ENCODE results near the gene MEGF9. TPM values are rescaled to one million over a fixed set of nuclear protein-coding genes. Genes with fewer than 3 reads are reported as not detected.

The MEGF9 gene
- total RNA-seq, 4 donors from 2014 or later = 62.1 to 113 (median 91.8) TPM

GRCh38 chr9:120567081-120567480, 147.2 kb downstream of the MEGF9 start:
- DNase-seq (ENCODE audit: low spot score in 2 of 2) = no peak

GRCh38 chr9:120564589-120564988, 149.7 kb downstream of the MEGF9 start:
- H3K27ac ChIP-seq = no peak overlapping the region
- no peaks in the 10 kb centered on the region for H3K27me3 ChIP-seq
- peaks cover 0 to 84% (median 8%) of the 10 kb centered on the region in 3 donors for H3K36me3 ChIP-seq
- no peaks in the 10 kb centered on the region for H3K9me3 ChIP-seq
- no peak overlapping the region for H3K4me3 ChIP-seq
- TF ChIP-seq EP300 (IDR thresholded peaks at IDR 0.05) = no peak
- no peak for TF ChIP-seq POLR2A (IDR thresholded peaks at IDR 0.05)
- no peak for TF ChIP-seq CTCF (IDR thresholded peaks at IDR 0.05)
- WGBS, 2 donors = 92 to 95% methylated on average over 3 of the region's 3 CpGs
- DNase-seq (ENCODE audit: low spot score in 2 of 2) = no peak
- no peaks in the 10 kb centered on the region for H3K4me1 ChIP-seq

More at GRCh38 chr9:120567081-120567480, 147.2 kb downstream of the MEGF9 start:
- Histone ChIP-seq H3K27me3 (no peaks in the 10 kb centered on the region), H3K4me1 (no peaks in the 10 kb centered on the region), H3K36me3 (peaks cover 0 to 96% (median 8%) of the 10 kb centered on the region in 3 donors), H3K4me3 (no peak overlapping the region), H3K9me3 (no peaks in the 10 kb centered on the region), H3K27ac (no peak overlapping the region)
- WGBS, 2 donors = 77 to 91% methylated on average over 3 of the region's 3 CpGs
- TF ChIP-seq EP300 (IDR thresholded peaks at IDR 0.05) (no peak), CTCF (IDR thresholded peaks at IDR 0.05) (no peak), POLR2A (IDR thresholded peaks at IDR 0.05) (no peak)

GRCh38 chr9:120562861-120563443, 151.3 kb downstream of the MEGF9 start:
- Histone ChIP-seq H3K36me3 (peaks cover 0 to 68% (median 0%) of the 10 kb centered on the region in 3 donors), H3K4me1 (no peaks in the 10 kb centered on the region), H3K27me3 (no peaks in the 10 kb centered on the region), H3K9me3 (no peaks in the 10 kb centered on the region), H3K4me3 (no peak overlapping the region), H3K27ac (no peak overlapping the region)
- 67 to 71% methylated on average over 8 of the region's 8 CpGs for WGBS, 2 donors
- DNase-seq (ENCODE audit: low spot score in 2 of 2) = no peak
- TF ChIP-seq POLR2A (IDR thresholded peaks at IDR 0.05) (no peak), EP300 (IDR thresholded peaks at IDR 0.05) (no peak), CTCF (IDR thresholded peaks at IDR 0.05) (no peak)

- no peak for DNase-seq (ENCODE audit: low spot score in 2 of 2)
- no peaks in the 10 kb centered on the region for H3K4me1 ChIP-seq
- peaks cover 0 to 55% (median 0%) of the 10 kb centered on the region in 3 donors for H3K36me3 ChIP-seq
- no peak for TF ChIP-seq CTCF (IDR thresholded peaks at IDR 0.05)
- no peak for TF ChIP-seq POLR2A (IDR thresholded peaks at IDR 0.05)
- no peak for TF ChIP-seq EP300 (IDR thresholded peaks at IDR 0.05)
- no peak overlapping the region for H3K4me3 ChIP-seq
- H3K9me3 ChIP-seq = no peaks in the 10 kb centered on the region
- H3K27me3 ChIP-seq = no peaks in the 10 kb centered on the region
- WGBS, 2 donors = 96 to 100% methylated on average over 1 of the region's 1 CpG
- H3K27ac ChIP-seq = no peak overlapping the region
Observed at GRCh38 chr9:120561709-120562108, 152.6 kb downstream of the MEGF9 start.

- WGBS, 2 donors = 81 to 90% methylated on average over 1 of the region's 1 CpG
Observed at GRCh38 chr9:120559546-120559945, 154.7 kb downstream of the MEGF9 start.

More at GRCh38 chr9:120559546-120559945, 154.7 kb downstream of the MEGF9 start:
- H3K4me3 ChIP-seq = no peak overlapping the region
- no peaks in the 10 kb centered on the region for H3K4me1 ChIP-seq
- DNase-seq (ENCODE audit: low spot score in 2 of 2) = no peak
- no peaks in the 10 kb centered on the region for H3K27me3 ChIP-seq
- H3K36me3 ChIP-seq = peaks cover 0 to 43% (median 0%) of the 10 kb centered on the region in 3 donors
- no peaks in the 10 kb centered on the region for H3K9me3 ChIP-seq
- no peak overlapping the region for H3K27ac ChIP-seq
- TF ChIP-seq POLR2A (IDR thresholded peaks at IDR 0.05) (no peak), EP300 (IDR thresholded peaks at IDR 0.05) (no peak), CTCF (IDR thresholded peaks at IDR 0.05) (no peak)

Measured in tibial nerve (tissue), 4 donors.